ENCODE measurements around the gene TMEM101. TPM values are rescaled to one million over a fixed set of nuclear protein-coding genes. Genes with fewer than 3 reads are reported as not detected.

Gene TMEM101
- total RNA-seq, 1 experiment from 2014 or later: 18.6 TPM

GRCh38 chr17:44053125-44053872 is 38.5 kb upstream of the TMEM101 start:
- H2BK15ac ChIP-seq (ENCODE audit: low read depth, low read length): no peak overlapping the region
- no peak overlapping the region for H3K23ac ChIP-seq (ENCODE audit: insufficient read length, low read depth, low read length)
- H3K79me1 ChIP-seq (ENCODE audit: insufficient read depth, low read depth, low read length, poor library complexity, severe bottlenecking): peaks cover 16% of the 10 kb centered on the region
- H3K4ac ChIP-seq (ENCODE audit: low read depth, low read length): no peak overlapping the region
- H2AFZ ChIP-seq (ENCODE audit: low read length): no peak overlapping the region
- H4K8ac ChIP-seq (replicated peaks; ENCODE audit: insufficient read length, low read depth, low read length): no peak overlapping the region
- Mint-ChIP-seq H3K36me3 (ENCODE audit: insufficient read depth in 1 of 3, low read depth in 3 of 3) (peaks cover 33 to 78% (median 66%) of the 10 kb centered on the region in 3 experiments), H3K4me3 (no peak overlapping the region), H3K27me3 (ENCODE audit: low read depth) (no peaks in the 10 kb centered on the region), H3K27ac (peak overlapping the region in 2 of 3 experiments; percentile 26 to 59; a peak in 3 of 7 replicates), H3K9me3 (no peaks in the 10 kb centered on the region), H3K4me1 (no peaks in the 10 kb centered on the region)
- no peaks in the 10 kb centered on the region for H3K23me2 ChIP-seq (ENCODE audit: insufficient read length, low read depth, low read length, poor library complexity, severe bottlenecking)
- H3K79me2 ChIP-seq (ENCODE audit: insufficient read depth, low read length): peaks cover 24% of the 10 kb centered on the region
- H3K9me3 ChIP-seq (ENCODE audit: control insufficient read depth, low read depth, low read length): no peaks in the 10 kb centered on the region
- no peak overlapping the region for H3K18ac ChIP-seq (ENCODE audit: insufficient read length, low read depth, low read length)
- H3K27ac ChIP-seq (ENCODE audit: insufficient read length, low read depth, low read length): no peak overlapping the region
- TF ChIP-seq CTCF (conservative IDR thresholded peaks at IDR 0.05): no peak
- no peak overlapping the region for H3K56ac ChIP-seq (ENCODE audit: insufficient read length, low read depth, low read length)
- H3K27me3 ChIP-seq (ENCODE audit: insufficient read depth, low read length): no peaks in the 10 kb centered on the region
- no peak overlapping the region for H2BK120ac ChIP-seq (ENCODE audit: low read depth, low read length, poor library complexity, severe bottlenecking)
- H4K20me1 ChIP-seq (ENCODE audit: control insufficient read depth, insufficient read depth, insufficient read length): no peaks in the 10 kb centered on the region
- DNase-seq: peak; percentile 17
- no peak overlapping the region for H3T11ph ChIP-seq (ENCODE audit: low read length)
- no peak overlapping the region for H3K9ac ChIP-seq (ENCODE audit: extremely low read depth, insufficient read length, low read length)
- no peak overlapping the region for H3K14ac ChIP-seq (ENCODE audit: insufficient read depth, low read length)
- H2BK20ac ChIP-seq (ENCODE audit: low read depth, low read length, poor library complexity, severe bottlenecking): no peak overlapping the region
- H4K5ac ChIP-seq (ENCODE audit: insufficient read length, low read depth, low read length): no peak overlapping the region
- WGBS (ENCODE audit: extremely low coverage, insufficient read length, low lambda C conversion rate): no CpG with 5 or more reads among the region's 3 CpGs
- H4K91ac ChIP-seq (ENCODE audit: insufficient read length, low read depth, low read length): no peak overlapping the region
- H3K4me2 ChIP-seq (ENCODE audit: insufficient read depth, insufficient read length, low read length): no peak overlapping the region
- no peak overlapping the region for H2BK5ac ChIP-seq (ENCODE audit: insufficient read length, low read length)
- H2BK12ac ChIP-seq (ENCODE audit: insufficient read length, low read depth, low read length): no peak overlapping the region
- H2AK5ac ChIP-seq (ENCODE audit: insufficient read length, low read length): no peak overlapping the region
- H3K4me1 ChIP-seq (ENCODE audit: insufficient read depth, low read length): no peaks in the 10 kb centered on the region
